ENCODE results near the gene TNC.

- no peak for TF ChIP-seq POLR2AphosphoS5 (IDR thresholded peaks at IDR 0.05; ENCODE audit: insufficient read depth, low read depth, low read length)
- no peak for TF ChIP-seq CTCF (IDR thresholded peaks at IDR 0.05; ENCODE audit: extremely low read depth in 1 of 2, insufficient read depth in 1 of 2, low read depth in 1 of 2, low read length in 2 of 2)
These were observed 10.3 kb downstream of the TNC start for GRCh38 chr9:115107701-115108100.

Data from endothelial cell of umbilical vein (primary cell).